ENCODE data around the gene FGD3.

Gene FGD3

DNA sequence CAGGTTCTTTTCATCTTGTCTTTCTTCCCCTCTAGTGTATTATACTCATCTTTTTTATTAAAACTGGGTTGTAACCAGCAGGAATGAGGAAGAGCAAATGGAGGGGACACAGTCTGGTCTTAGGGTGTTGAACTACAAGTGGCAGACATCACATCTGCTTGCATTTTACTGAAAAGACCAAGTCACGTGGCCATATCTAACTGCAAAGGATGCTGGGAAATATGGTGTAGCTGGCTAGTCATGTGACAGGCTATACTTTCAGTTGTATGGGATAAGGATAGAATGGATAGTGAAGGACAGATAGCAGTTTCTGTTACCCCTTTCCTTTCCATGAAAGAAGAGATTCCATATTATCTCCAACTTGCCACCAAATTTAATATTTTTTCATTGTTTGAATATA, 13.0 kb upstream of the FGD3 start:
- H3K4me3 ChIP-seq (replicated peaks; ENCODE audit: low read depth, low read length): no peak overlapping the region
- DNase-seq (ENCODE audit: extremely low read depth, low read depth): no peak
- TF ChIP-seq, protein P1, sequence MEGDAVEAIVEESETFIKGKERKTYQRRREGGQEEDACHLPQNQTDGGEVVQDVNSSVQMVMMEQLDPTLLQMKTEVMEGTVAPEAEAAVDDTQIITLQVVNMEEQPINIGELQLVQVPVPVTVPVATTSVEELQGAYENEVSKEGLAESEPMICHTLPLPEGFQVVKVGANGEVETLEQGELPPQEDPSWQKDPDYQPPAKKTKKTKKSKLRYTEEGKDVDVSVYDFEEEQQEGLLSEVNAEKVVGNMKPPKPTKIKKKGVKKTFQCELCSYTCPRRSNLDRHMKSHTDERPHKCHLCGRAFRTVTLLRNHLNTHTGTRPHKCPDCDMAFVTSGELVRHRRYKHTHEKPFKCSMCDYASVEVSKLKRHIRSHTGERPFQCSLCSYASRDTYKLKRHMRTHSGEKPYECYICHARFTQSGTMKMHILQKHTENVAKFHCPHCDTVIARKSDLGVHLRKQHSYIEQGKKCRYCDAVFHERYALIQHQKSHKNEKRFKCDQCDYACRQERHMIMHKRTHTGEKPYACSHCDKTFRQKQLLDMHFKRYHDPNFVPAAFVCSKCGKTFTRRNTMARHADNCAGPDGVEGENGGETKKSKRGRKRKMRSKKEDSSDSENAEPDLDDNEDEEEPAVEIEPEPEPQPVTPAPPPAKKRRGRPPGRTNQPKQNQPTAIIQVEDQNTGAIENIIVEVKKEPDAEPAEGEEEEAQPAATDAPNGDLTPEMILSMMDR (IDR thresholded peaks at IDR 0.05; ENCODE audit: low read depth, low read length, missing control alignments): no peak

DNA sequence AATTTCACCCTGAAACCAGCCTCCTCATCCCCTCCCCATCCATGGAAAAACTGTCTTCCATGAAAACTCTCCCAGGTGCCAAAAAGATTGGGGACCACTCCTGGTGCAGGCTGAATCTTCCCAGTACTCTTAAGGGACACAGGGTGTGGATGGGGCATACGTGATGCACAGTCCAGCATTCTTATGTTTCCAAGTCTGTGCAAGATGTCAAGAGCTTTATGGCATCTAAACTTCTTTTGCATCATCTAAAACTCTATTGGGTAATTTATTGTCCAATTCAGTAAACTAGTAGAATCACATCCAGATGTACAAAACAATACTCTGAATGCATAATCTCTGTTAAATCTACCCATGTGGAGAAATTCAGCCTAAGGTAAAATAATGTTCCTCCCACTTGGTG, 9.3 kb upstream of the FGD3 start:
- no peak for DNase-seq (ENCODE audit: extremely low read depth, low read depth)
- no peak overlapping the region for H3K4me3 ChIP-seq (replicated peaks; ENCODE audit: low read depth, low read length)
- TF ChIP-seq, protein P1 (IDR thresholded peaks at IDR 0.05; ENCODE audit: low read depth, low read length, missing control alignments): no peak

DNA sequence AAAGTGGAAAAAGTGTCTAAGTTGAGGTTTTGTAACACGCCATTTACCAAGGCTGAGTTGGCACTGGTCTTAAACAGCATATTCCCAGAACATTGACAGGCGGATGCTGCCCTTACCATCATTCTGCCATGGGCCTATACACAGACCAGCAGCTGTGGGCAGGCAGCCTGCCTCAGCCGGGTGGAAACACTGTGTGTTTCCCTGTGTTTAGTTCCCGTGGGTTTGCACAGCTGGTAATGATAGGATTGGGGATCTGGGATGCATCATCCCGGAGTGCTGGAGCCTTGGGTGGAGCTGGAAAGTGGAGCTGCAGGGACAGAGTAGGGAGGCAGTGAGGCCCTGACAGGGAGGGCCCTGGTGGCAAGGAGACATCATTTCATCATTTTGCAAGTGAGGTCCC, 5.5 kb upstream of the FGD3 start:
- no peak overlapping the region for H3K4me3 ChIP-seq (replicated peaks; ENCODE audit: low read depth, low read length)
- DNase-seq (ENCODE audit: extremely low read depth, low read depth): no peak
- TF ChIP-seq, protein P1 (IDR thresholded peaks at IDR 0.05; ENCODE audit: low read depth, low read length, missing control alignments): no peak

DNA sequence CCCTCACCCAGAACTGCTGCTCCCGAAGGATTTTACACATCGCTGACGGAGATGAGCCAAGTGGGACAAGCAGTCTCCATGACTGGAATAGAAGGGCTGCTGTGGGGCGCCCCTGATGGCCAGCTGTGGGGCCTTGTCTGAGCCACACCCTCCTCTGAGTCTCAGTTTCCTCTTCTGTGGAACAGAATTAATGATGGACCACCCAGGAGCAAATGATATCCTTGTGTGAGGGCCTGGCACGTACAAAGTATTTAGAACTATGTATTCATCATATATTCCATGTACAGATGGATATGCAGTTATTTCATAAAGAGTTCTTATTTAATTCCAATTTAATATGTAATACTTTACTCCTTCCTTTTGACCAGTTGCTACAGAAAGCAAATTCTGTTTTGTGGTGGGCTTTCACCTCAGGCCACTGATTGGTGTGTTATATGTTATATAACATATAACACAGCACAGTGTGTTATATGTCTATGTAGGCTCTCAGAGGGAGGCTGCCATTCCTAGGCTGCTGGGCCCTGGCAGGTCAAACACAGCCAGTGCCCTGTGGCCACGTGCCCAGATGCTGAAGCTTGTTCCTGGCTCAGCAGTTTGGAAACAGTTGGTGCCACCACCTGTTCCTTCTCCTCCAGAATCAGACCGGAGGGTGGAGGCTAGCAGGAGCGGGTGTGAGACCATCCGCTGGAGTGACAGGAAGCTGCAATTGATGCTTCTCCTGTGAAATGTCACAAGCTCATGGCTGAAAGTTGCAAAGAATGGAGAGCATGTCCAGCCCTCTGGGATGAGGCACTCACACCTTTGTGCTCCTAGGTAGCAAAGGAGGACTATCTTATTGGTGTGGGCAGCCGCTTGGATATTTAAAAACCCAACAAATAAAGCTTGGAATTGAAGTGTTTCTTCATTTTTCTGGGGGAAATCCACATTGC, 4.4 kb upstream of the FGD3 start:
- TF ChIP-seq, protein P1 (IDR thresholded peaks at IDR 0.05; ENCODE audit: low read depth, low read length, missing control alignments): no peak
- DNase-seq (ENCODE audit: extremely low read depth, low read depth): no peak
- H3K4me3 ChIP-seq (replicated peaks; ENCODE audit: low read depth, low read length): no peak overlapping the region

DNA sequence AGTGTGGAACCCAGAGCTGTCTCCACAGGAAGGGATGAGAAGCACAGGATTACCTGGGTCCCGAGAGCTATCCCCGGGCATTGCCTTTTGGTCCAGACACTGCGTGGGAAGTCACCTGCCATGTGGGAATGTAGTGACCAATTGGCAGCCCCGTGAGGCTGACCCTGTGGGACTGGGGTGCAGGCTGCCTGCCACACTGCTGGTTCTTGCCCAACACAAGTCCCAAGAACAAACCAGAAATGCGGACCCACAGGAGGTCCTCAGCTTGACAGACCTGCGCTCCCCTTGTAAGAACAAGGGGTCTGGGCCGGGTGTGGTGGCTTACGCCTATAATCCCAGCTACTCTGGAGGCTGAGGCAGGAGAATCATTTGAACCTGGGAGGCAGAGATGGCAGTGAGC, 2.4 kb upstream of the FGD3 start:
- TF ChIP-seq, protein P1 (IDR thresholded peaks at IDR 0.05; ENCODE audit: low read depth, low read length, missing control alignments): no peak
- no peak for DNase-seq (ENCODE audit: extremely low read depth, low read depth)

DNA sequence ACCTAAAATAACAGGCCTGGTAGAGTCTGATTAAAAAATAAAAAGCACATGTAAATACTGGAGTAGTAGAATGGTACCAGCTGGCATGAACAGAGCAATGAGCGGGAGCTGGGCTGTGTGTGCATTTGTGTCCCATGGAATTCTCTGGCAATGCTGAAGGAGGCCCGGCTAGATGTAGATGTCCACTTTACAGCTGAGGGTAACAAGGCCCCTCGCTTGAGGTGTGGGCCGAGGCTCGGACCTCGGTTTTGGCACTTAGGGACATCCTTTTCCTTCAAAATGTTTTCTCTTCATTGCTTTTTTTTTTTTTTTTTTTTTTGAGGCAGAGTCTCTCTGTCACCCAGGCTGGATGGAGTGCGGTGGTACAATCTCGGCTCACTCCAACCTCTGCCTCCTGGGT, 1.5 kb upstream of the FGD3 start:
- DNase-seq (ENCODE audit: extremely low read depth, low read depth): no peak
- TF ChIP-seq, protein P1 (IDR thresholded peaks at IDR 0.05; ENCODE audit: low read depth, low read length, missing control alignments): no peak

More for the DNA sequence above, 2.4 kb upstream of the FGD3 start:
- H3K4me3 ChIP-seq (replicated peaks; ENCODE audit: low read depth, low read length): no peak overlapping the region

More for the DNA sequence above, 1.5 kb upstream of the FGD3 start:
- no peak overlapping the region for H3K4me3 ChIP-seq (replicated peaks; ENCODE audit: low read depth, low read length)

Data from HFF-Myc (cell line).